ENCODE measurements around the gene RAC3.

- TF ChIP-seq, protein P1, sequence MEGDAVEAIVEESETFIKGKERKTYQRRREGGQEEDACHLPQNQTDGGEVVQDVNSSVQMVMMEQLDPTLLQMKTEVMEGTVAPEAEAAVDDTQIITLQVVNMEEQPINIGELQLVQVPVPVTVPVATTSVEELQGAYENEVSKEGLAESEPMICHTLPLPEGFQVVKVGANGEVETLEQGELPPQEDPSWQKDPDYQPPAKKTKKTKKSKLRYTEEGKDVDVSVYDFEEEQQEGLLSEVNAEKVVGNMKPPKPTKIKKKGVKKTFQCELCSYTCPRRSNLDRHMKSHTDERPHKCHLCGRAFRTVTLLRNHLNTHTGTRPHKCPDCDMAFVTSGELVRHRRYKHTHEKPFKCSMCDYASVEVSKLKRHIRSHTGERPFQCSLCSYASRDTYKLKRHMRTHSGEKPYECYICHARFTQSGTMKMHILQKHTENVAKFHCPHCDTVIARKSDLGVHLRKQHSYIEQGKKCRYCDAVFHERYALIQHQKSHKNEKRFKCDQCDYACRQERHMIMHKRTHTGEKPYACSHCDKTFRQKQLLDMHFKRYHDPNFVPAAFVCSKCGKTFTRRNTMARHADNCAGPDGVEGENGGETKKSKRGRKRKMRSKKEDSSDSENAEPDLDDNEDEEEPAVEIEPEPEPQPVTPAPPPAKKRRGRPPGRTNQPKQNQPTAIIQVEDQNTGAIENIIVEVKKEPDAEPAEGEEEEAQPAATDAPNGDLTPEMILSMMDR (IDR thresholded peaks at IDR 0.05; ENCODE audit: poor library complexity) = no peak
- TF ChIP-seq EZH2 (IDR thresholded peaks at IDR 0.05; ENCODE audit: borderline replicate concordance) = no peak
Measured at GRCh38 chr17:81999976-82000802, 31.3 kb upstream of the RAC3 start.
